GM21717 (cell line): ENCODE data around the gene SP110.

Experiments used
- ATAC-seq: cut with Tn5 transposase; IDR thresholded peaks from one replicate; pipeline ENCODE4 v1.9.1; 2021; ENCODE audit warnings: mild to moderate bottlenecking, moderate library complexity; ENCODE audit not compliant: unreplicated experiment

The SP110 gene

DNA sequence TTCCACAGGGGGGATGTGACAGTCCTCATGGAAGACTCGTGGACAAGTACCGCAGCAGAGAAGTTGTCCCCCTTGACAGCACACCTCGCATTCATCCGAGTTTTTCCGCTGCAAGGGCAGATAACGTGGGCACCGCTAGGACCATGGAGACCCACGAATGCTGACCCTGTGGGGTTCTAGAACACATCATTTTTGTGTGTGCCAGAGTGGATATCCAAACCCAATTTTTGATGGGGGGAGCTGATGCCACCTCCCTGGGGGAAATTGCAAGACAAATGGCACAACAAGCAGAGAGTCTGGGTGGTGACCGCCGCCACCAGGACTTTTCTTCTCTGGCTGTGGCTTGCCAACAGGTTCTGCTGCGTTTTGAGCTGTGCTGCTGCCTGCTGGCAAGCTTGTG, 46.9 kb downstream of the SP110 start:
- ATAC-seq, result no peak

DNA sequence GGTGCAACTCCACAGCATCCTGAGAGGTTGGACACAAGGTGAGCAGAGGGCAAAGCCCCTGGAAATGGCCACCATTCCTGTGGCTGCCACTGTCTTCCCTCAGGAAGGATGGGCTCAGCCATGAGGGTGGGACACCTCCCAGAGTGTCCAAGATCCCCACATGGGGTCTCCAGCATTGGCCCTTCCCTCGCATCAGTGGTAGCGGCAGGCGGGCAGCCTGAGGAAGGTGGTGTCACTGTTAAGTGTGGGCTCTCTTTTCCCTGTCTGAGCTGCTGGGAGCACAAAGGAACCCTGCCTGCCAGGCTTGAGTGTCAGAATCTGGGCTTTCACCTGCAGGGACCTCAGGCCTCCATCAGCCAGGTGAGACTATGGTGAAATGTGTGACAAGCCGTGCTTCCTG, 47.6 kb downstream of the SP110 start:
- no peak for ATAC-seq

DNA sequence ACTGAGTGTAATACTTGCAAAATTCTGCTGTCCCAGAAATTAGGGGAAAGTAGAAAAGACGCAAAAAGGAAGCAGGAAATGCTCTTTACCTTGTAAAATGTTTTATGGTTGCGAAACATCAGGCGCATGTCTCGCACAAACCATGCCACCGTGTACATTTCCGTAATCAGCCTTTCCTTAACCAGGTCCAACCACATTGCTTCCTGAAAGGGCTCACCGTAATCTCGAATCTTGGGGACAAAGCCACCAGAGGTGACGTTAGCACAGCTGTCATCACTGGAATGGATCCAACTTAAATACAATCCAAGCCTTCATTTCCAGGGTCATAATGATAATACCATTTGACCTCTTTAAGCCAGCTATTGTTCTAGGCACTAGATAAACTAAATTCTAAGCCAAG, 49.3 kb downstream of the SP110 start:
- no peak for ATAC-seq

DNA sequence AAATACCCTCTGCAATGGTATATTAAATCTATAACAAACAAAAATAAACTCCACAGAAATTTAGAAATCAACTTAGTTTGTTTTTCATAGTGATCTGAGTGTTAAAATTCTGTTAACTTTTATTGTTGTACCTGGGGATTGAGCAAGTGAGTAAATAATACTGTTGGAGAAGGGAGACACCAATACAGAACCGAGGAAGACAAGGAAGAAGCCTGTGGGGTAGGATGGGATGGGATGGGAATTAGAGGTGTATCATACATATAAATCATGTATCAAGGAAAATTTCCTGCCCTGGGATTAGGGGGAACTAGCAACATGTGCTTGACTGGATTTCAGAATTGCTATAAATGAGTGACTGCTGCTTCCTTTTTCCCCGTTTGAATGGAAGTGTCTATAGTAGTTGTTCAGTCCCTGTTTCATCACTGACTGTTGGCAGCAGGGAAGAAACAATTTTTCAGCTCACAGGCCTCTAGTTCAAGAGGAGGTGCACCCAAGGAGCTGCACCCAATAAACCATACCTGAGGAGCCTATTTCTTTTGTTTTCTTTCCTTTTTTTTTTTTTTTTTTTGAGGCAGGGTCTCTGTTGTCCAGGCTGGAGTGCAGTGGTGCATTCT, 53.1 kb downstream of the SP110 start:
- ATAC-seq, result no peak

DNA sequence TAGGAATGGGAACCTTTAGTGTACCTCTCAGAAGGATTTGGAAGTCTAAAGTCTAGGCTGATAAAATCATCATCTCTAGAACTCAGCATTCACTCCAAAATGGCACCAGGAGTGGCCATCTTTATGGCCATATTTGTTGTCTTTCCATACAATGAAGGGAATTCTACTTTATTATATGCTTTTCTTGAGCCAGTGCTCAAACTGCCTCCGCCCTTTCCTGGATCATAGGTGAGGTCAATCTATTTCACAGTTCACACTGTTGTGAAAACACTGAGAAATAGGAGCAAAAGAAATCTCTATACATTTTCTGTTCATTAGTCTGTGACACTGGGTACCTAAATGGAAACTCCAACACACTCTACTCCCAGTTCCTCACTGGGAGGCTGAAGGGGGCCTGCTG, 55.6 kb downstream of the SP110 start:
- ATAC-seq, result no peak

DNA sequence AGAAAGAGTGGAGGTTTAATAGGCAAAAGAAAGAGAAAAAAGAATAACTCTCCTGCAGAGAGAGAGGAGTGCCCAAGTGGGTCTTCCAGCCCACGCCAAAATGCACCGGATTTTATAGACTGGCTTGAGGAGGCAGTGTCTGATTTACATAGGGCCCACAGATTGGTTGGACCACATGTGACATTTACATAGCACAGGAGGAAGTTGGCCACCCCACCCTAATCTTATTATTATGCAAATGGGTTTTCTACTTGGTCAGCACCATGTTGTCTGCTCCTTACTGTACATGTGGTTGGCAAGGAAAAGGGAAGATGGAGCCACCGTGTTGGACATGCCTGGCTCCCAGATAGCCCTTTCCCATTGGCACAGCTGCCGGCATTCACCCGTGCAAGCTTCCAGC, 56.8 kb downstream of the SP110 start:
- ATAC-seq, result no peak

DNA sequence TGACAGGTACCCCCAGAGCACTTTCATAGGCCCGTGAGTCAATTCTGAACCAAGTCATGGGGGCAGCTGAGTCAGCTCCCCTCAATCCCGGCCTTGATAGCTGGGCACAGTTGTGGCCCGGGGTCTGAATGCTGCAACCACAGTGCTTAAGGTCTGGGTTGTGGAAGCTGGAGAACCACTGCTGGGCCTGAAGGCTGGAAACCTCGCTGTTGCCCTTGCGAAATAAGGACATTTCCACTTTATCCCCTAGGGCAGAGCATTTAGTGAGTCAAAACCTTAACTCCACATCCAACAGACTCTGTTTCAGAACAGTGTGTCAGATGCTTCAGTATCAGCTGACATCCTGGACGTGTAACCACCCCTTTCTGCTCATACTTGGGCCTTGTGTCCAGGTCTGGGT, 58.6 kb downstream of the SP110 start:
- no peak for ATAC-seq

DNA sequence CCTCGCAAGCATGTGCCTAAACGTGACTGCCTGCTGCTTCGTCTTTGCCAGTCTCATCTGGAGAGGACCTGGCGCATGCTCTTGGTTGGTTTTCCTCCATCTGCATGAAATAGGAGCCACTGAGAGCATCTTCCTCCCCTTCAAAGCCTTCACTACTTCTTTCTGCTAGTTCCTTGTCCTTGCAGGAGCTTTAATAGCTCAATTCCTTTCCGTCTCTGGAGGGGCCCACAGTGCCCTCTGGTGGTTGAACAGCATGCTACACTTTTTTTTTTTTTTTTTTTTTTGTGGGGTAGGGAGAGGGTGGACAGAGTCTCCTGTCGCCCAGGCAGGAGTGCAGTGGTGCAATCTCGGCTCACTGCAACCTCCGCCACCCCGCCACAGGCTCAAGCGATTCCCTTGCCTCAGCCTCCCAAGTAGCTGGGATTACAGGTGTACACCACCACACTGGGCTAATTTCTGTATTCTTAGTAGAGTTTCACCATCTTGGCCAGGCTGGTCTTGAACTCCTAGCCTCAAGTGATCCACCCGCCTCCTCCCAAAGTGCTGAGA, 59.6 kb downstream of the SP110 start:
- ATAC-seq, result no peak

DNA sequence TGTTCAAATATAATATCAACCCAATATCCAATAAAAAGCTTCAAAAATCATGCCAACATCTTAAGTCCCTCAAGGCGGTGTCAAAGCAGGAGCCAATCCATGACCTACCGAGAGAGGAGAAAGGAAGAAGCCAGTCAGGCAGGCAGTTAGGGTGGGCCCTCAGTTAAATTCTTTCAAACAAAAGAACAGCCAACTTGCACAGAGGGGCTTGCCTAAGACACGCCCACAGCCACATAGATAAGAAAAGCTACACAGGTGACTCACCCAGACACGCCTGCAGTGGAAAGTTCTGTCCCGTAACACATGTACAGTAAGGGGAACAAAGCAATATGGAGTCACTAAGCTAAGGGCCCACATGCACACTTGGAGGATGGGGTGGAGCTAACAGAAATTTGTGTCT, 61.3 kb downstream of the SP110 start:
- ATAC-seq, result no peak

DNA sequence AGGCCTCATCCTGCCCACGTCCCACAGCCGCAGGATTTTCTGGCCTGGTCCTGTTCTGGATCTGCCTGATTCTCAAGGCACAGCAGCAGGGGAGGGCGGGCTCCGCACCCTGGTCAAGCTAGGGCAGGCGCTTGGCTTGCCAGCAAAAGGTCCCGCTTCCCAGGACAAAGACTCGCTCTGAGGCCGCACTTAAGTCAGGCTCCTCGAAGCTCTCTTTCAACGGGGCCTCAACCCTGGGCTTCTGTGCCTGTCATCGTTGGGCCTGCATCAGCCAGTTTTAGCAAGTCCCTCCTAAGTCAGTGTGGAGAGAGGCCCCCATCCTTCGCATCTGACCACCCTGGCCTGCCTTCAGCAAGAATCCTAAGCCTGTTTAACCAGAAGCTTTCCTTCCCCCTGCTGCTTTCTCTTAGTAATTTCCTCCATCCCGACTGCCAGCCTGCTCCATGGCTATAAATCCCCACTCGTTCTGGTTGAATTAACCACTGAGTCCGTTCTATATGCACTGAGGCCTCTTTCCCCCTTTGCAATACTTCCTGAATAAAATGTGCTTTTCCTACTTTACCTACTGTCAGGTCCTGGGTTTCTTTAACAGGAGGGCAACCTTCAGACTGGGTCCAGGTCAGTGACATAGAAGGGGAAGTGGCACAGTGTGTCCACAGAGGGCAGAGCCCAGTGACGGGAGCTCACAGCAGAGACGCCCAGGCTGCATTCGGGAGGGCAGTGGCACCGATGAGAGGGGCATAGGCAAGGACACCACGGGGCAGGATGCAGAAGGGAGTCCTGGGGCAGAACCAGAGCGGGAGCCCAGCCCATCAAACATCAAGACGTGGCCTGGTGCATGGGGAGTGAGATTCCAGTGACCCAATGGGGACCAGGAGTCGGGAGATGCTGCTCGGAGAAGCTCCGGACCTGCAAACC, 62.7 kb downstream of the SP110 start:
- ATAC-seq, result no peak

DNA sequence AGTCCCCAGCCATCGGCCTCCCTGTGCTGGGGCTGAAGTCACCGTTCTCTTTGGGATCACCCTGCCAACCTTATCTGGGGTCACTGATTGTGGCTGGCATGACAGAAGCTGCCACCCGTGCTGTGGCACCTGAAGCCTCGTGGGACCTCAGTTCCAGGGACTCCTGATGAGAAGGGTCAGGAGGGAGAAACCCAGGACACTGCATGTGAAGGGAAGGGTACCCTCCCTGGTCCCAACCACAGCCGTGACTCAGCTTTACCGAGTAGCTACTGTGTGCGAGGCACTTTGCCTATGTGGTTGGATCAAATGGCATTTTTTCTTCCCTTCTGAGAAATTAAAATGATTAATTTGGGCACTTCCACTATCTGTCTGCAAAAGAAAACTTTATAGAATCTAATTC, 64.4 kb downstream of the SP110 start:
- no peak for ATAC-seq

DNA sequence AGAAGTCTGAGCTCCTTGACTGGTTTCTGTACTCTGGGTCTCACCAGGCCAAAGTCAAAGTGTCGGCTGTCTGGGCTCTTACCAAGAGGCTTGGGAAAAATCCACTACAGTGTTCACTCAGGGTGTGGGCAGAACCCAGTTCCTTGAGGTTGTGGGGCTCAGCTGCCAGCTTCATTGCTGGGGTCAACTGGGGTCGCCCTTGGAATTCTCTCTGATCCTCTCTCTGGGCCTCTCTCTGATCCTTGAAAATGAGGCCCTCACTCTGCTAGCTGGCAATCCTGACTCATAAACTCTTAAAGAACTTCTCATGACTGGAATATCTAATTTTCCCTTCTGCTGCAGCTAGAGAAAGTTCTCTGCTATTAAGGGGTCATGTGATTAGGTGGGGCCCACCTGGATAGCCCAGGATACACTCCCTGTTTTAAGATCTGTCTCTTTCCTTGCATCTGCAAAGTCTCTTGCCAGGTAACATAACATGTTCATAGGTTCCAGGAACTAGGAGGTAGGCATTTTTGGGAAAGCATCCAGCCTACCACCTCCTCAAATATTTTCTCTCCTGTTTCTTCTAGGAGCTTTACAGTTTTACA, 66.3 kb downstream of the SP110 start:
- ATAC-seq, result no peak

DNA sequence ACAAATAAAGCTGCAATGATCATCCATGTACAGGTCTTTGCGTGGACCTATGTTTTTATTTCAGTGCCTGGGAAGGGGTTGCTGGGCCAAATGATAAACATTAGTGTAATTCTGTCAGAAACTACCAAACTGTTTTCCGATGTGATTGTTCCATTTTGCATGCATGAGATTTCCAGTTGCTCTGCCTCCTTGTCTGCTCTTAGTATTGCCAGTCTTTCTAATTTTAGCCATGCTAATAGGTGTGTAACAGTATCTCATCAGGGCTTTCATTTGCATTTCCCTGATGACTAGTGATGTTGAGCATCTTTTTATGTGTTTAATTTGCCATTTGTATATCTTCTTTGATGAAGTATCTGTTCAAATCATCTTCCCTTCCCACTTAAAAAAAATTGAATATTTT, 67.5 kb downstream of the SP110 start:
- ATAC-seq, result no peak

DNA sequence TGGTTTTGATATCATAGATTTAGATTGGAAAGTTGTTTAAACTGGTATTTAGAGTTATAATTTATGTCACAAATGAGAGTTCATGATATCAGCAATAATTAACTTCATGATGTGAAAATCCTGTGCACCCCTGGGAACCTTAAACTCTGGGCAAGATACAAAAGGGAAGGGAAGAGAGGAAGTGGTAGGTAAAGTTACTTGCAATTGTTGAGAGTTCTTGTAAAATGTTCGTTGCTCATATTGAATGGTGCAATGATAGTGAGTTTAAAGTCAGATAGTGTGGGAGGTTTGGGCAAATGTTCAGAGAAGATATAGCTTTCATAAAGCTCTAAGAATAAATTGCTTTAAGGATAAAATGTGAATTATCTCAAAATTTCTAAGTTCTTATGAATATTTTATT, 75.4 kb downstream of the SP110 start:
- no peak for ATAC-seq

DNA sequence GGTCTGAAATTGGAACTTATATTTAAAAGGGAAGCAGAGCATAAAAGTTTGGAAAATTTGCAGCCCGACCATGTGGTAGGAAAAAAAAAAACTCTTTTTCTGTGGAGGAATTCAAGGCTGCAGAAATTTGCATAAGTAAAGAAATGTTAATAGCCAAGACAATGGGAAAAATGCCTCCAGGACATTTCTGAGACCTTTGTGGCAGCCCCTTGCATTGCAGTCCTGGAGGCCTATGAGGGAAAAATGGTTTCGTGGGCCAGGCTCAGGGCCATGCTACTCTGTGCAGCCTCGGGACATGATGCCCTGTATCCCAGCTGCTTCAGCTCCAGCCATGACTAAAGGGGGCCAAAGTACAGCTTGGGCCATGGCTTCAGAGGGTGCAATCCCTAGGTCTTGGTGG, 79.1 kb downstream of the SP110 start:
- no peak for ATAC-seq

DNA sequence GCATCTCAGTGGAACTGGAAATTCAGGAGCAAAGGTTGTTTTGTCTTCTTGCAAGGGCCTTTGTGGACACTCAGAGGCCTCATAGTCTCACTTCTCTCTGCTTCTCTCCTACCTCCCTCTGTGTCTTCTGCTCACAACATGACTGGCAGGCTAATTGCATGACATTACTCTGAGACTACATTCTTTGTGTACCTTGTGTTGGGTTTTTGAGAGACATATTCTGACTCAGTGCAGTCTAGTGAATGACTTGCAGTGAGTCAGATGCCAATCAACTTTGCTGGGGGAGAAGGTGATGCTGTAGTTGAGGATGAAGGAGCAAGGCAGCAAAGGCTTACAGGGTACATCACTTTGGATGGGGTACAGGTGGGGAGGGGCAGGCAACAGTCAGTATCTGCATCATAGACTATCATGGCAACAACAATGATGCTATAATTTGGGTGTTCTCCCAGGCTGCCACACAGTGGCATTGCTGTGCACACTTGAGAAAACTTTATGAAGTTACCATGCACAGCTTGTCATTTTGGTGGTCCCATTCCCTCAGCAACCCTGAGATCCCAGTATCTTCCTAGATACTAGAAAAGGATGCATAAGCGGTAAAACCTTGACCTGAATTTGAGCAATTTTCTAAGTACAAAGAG, 81.8 kb downstream of the SP110 start:
- no peak for ATAC-seq

DNA sequence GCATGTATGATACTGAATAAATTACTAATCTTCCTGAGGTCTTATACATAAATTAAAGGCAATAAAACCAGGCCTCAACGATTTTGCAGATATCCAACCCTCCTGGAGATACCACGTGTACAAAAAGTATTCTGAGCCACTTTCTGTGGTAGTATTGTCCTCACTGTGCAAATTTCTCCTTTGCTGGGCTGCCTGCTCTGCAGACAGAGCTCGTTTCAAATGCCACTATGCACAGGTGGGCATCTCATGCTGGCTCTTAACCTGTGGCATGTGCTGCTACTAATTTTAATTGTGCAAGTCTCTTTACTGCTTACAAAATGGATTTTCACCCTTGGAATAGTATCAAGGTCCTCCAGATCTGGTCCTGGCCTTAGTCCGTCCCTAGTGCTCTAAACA, 84.7 kb downstream of the SP110 start:
- ATAC-seq, result no peak

DNA sequence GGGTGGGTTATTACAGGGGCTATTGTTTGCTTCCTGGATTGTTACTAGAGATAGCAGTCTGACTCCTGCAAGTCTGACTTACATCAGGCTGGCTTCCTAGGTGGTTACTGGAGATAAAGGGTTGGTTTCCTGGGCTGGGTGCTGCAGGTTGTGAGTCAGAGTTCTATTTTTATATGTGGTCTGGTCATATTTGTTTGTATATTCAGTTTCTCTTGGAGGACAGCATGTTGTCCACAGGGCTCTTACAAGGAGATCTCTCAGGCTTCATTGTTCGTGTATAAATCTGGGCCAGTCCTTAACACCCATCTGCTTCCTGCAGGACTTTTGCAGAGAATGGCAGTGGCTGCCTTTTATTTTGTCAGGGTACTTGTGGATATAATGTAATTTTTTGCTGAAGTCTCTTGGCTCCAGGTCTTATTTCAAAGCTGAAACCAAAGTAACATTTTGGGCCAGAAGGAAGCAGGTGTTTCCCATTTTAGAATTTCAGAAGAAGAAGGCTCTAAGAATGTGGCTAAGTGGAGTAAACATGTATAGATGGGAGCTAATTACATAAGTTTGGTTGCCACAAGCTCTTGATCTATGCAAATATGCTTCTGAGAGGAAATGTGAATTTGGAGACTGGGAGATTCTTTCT, 85.2 kb downstream of the SP110 start:
- ATAC-seq, result no peak

DNA sequence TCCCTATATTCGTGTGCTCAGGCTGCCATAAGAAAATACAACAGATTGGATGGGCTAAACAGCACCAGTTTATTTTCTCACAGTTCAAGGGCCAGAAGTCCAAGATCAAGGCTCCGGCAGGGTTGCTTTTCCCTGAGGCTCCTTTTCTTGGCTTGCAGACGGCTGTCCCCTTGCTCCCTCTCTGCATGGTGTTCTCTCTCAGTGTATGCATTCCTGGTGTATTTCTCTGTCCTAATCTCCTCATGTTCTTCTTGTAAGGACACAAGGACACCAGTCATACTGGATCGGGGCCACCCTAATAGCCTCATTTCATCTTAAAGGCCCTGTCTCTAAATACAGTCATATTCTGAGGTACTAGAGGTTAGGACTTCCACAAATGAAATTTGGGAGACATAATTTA, 88.4 kb downstream of the SP110 start:
- no peak for ATAC-seq

DNA sequence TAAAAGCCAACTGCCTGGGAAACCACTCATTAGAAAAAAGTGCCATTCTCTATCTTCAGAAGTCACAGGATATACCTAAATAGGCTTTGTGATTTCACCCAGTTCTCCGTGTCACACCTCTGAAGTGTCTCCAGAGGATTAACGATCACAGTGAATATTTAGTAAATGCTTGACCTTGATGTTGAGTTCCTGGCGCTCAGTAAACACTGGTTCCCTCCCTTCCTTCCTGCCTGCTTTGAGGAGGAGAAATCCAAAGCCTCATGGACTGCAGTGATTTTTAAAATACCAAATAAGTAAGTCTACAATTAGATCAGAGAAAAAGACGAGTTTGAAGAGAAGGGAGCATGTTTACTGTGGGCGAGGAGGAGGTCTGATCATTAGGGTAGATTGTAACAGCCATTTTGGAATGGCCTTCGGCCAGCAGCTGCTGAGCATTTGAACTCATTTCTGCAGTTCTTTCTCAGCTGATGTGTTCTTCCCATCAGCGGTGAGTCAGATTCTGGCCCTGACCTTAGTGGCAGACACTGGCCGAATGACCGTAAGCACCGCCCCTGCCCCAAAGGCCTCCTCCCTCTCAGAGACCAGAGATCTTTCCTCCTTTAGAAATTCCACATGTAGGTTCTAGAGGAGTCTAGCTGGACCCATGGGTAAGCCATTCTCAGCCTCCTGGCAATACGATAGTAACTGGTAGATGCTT, 89.0 kb downstream of the SP110 start:
- no peak for ATAC-seq
